Measurements from ENCODE around the gene TYW1B.
"Not testable (repeated sequence)": the region's sequence is repeated elsewhere in the genome, so short reads cannot be mapped to it uniquely, and the experiment has no call there.

DNA sequence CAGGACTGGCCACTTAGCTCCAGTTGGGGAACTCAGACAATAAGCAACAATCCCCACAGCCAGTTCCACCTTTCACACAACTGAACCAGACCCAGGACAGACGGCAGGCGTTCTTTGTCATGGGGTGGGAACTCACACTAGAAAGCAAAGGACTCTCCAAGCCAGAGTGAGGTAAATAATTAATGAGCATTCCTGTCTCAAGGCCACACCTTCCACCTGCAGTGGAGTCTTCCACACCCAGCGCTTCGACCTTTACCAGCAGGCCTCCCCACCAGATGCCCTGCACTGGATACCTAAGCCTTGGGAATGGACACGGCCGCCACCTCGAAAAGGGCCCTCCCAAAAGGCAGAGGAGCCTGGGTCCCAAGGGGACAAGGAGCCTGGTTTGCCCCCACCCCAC lies 105.3 kb downstream of the TYW1B start:
- TF ChIP-seq POLR2A (IDR thresholded peaks at IDR 0.05) = not testable (repeated sequence)
- TF ChIP-seq, protein P1, sequence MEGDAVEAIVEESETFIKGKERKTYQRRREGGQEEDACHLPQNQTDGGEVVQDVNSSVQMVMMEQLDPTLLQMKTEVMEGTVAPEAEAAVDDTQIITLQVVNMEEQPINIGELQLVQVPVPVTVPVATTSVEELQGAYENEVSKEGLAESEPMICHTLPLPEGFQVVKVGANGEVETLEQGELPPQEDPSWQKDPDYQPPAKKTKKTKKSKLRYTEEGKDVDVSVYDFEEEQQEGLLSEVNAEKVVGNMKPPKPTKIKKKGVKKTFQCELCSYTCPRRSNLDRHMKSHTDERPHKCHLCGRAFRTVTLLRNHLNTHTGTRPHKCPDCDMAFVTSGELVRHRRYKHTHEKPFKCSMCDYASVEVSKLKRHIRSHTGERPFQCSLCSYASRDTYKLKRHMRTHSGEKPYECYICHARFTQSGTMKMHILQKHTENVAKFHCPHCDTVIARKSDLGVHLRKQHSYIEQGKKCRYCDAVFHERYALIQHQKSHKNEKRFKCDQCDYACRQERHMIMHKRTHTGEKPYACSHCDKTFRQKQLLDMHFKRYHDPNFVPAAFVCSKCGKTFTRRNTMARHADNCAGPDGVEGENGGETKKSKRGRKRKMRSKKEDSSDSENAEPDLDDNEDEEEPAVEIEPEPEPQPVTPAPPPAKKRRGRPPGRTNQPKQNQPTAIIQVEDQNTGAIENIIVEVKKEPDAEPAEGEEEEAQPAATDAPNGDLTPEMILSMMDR (IDR thresholded peaks at IDR 0.05) = not testable (repeated sequence)

All from vagina (tissue), 2 donors.